Kasumi-1 (cell line): Measurements from ENCODE around the gene NFE2.

ENCODE experiments used
- DNase-seq, 2 experiments: peaks; one replicate each; lab custom pipeline; 2025; lab: John Stamatoyannopoulos, UW

NFE2 gene

GRCh38 chr12:54249489-54249888 is 51.3 kb downstream of the NFE2 start:
- no peak for DNase-seq

GRCh38 chr12:54246011-54246641 is 54.7 kb downstream of the NFE2 start:
- no peak for DNase-seq
